ENCODE results near the gene TBL1X.
A peak's percentile ranks its signal among the peaks of the same experiment; 100 is the strongest.

TBL1X gene

GRCh38 chrX:9464435-9465371 lies at the start of gene TBL1X:
TSS of gene TBL1X (plus strand) at chrX:9465058. CDS start at chrX:9653587, 188,529 bp downstream.
- Histone ChIP-seq H2AFZ (peak within 1 kb of the TSS; percentile 69), H3K79me2 (no peaks in the 10 kb centered on the region), H3K27ac (peak within 1 kb of the TSS; percentile 15), H3K9ac (no peak within 1 kb of the TSS), H3K4me1 (peaks cover 3% of the 10 kb centered on the region), H3K4me3 (ENCODE audit: low read depth, low read length) (peak within 1 kb of the TSS; percentile 61), H3K27me3 (ENCODE audit: control insufficient read depth, insufficient read depth, low read length) (no peaks in the 10 kb centered on the region), H3K4me2 (ENCODE audit: low read length) (peak within 1 kb of the TSS; percentile 65), H3K36me3 (ENCODE audit: control insufficient read depth, insufficient read depth, low read length) (no peaks in the 10 kb centered on the region), H3K9me3 (ENCODE audit: control insufficient read depth, low read length) (no peaks in the 10 kb centered on the region)
- TF ChIP-seq CTCF (IDR thresholded peaks at IDR 0.05): no peak

GRCh38 chrX:9416562-9417348 lies 48.1 kb upstream of the TBL1X start:
- H3K9me3 ChIP-seq (ENCODE audit: control insufficient read depth, low read length): no peaks in the 10 kb centered on the region
- H3K79me2 ChIP-seq: no peaks in the 10 kb centered on the region
- H3K4me1 ChIP-seq: no peaks in the 10 kb centered on the region
- no peaks in the 10 kb centered on the region for H3K36me3 ChIP-seq (ENCODE audit: control insufficient read depth, insufficient read depth, low read length)
- no peak overlapping the region for H3K27ac ChIP-seq
- H3K9ac ChIP-seq: no peak overlapping the region
- no peak overlapping the region for H3K4me2 ChIP-seq (ENCODE audit: low read length)
- TF ChIP-seq CTCF (IDR thresholded peaks at IDR 0.05): no peak
- no peaks in the 10 kb centered on the region for H3K27me3 ChIP-seq (ENCODE audit: control insufficient read depth, insufficient read depth, low read length)
- peak overlapping the region; percentile 17 for H2AFZ ChIP-seq
- H3K4me3 ChIP-seq (ENCODE audit: low read depth, low read length): no peak overlapping the region

- H3K9ac ChIP-seq: no peak overlapping the region
- H3K4me1 ChIP-seq: no peaks in the 10 kb centered on the region
- no peaks in the 10 kb centered on the region for H3K9me3 ChIP-seq (ENCODE audit: control insufficient read depth, low read length)
- H2AFZ ChIP-seq: no peak overlapping the region
- H3K4me3 ChIP-seq (ENCODE audit: low read depth, low read length): no peak overlapping the region
- H3K27ac ChIP-seq: no peak overlapping the region
- H3K36me3 ChIP-seq (ENCODE audit: control insufficient read depth, insufficient read depth, low read length): no peaks in the 10 kb centered on the region
- H3K27me3 ChIP-seq (ENCODE audit: control insufficient read depth, insufficient read depth, low read length): no peaks in the 10 kb centered on the region
- no peak for TF ChIP-seq CTCF (IDR thresholded peaks at IDR 0.05)
- H3K79me2 ChIP-seq: no peaks in the 10 kb centered on the region
- H3K4me2 ChIP-seq (ENCODE audit: low read length): no peak overlapping the region
Measured at GRCh38 chrX:9418262-9418661, 46.6 kb upstream of the TBL1X start.

GRCh38 chrX:9420275-9421265 lies 44.3 kb upstream of the TBL1X start:
- Histone ChIP-seq H3K36me3 (ENCODE audit: control insufficient read depth, insufficient read depth, low read length) (no peaks in the 10 kb centered on the region), H3K9ac (no peak overlapping the region), H2AFZ (no peak overlapping the region), H3K79me2 (no peaks in the 10 kb centered on the region), H3K4me2 (ENCODE audit: low read length) (no peak overlapping the region), H3K4me3 (ENCODE audit: low read depth, low read length) (no peak overlapping the region), H3K27ac (no peak overlapping the region), H3K4me1 (no peaks in the 10 kb centered on the region), H3K27me3 (ENCODE audit: control insufficient read depth, insufficient read depth, low read length) (no peaks in the 10 kb centered on the region), H3K9me3 (ENCODE audit: control insufficient read depth, low read length) (no peaks in the 10 kb centered on the region)
- no peak for TF ChIP-seq CTCF (IDR thresholded peaks at IDR 0.05)
